Measurements from ENCODE around the gene ROBO4.

The ROBO4 gene

GRCh38 chr11:124934862-124935547 is 37.3 kb upstream of the ROBO4 start (continued):
- TF ChIP-seq, protein P1, sequence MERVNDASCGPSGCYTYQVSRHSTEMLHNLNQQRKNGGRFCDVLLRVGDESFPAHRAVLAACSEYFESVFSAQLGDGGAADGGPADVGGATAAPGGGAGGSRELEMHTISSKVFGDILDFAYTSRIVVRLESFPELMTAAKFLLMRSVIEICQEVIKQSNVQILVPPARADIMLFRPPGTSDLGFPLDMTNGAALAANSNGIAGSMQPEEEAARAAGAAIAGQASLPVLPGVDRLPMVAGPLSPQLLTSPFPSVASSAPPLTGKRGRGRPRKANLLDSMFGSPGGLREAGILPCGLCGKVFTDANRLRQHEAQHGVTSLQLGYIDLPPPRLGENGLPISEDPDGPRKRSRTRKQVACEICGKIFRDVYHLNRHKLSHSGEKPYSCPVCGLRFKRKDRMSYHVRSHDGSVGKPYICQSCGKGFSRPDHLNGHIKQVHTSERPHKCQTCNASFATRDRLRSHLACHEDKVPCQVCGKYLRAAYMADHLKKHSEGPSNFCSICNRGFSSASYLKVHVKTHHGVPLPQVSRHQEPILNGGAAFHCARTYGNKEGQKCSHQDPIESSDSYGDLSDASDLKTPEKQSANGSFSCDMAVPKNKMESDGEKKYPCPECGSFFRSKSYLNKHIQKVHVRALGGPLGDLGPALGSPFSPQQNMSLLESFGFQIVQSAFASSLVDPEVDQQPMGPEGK (CRISPR knock-in tag; IDR thresholded peaks at IDR 0.05; ENCODE audit: borderline replicate concordance), result no peak
- TF ChIP-seq BACH2 (CRISPR knock-in tag; IDR thresholded peaks at IDR 0.05; ENCODE audit: borderline replicate concordance) (no peak), ZNF565 (CRISPR knock-in tag; conservative IDR thresholded peaks at IDR 0.05; ENCODE audit: low read depth) (no peak)

GRCh38 chr11:124930799-124931198 is 33.1 kb upstream of the ROBO4 start:
- no peak for ATAC-seq
- no peak for TF ChIP-seq RARB (CRISPR knock-in tag; IDR thresholded peaks at IDR 0.05)
- TF ChIP-seq ESRRG (CRISPR knock-in tag; IDR thresholded peaks at IDR 0.05), result no peak
- no peak for TF ChIP-seq ISL1 (CRISPR knock-in tag; IDR thresholded peaks at IDR 0.05)
- no peak for TF ChIP-seq TOX (CRISPR knock-in tag; IDR thresholded peaks at IDR 0.05; ENCODE audit: borderline replicate concordance)

- TF ChIP-seq TOX (CRISPR knock-in tag; IDR thresholded peaks at IDR 0.05; ENCODE audit: borderline replicate concordance) (no peak), CREB5 (CRISPR knock-in tag; IDR thresholded peaks at IDR 0.05; ENCODE audit: low read depth) (no peak), ZNF8 (CRISPR knock-in tag; IDR thresholded peaks at IDR 0.05) (no peak), CSRNP3 (CRISPR knock-in tag; IDR thresholded peaks at IDR 0.05) (no peak), OSR1 (CRISPR knock-in tag; IDR thresholded peaks at IDR 0.05) (no peak), TCF4 (CRISPR knock-in tag; IDR thresholded peaks at IDR 0.05; ENCODE audit: borderline replicate concordance) (no peak), SNAI2 (CRISPR knock-in tag; IDR thresholded peaks at IDR 0.05) (no peak), BACH2 (CRISPR knock-in tag; IDR thresholded peaks at IDR 0.05; ENCODE audit: borderline replicate concordance) (no peak), GLIS3 (CRISPR knock-in tag; IDR thresholded peaks at IDR 0.05) (no peak), ISL1 (CRISPR knock-in tag; IDR thresholded peaks at IDR 0.05) (no peak)
- TF ChIP-seq, protein P2, sequence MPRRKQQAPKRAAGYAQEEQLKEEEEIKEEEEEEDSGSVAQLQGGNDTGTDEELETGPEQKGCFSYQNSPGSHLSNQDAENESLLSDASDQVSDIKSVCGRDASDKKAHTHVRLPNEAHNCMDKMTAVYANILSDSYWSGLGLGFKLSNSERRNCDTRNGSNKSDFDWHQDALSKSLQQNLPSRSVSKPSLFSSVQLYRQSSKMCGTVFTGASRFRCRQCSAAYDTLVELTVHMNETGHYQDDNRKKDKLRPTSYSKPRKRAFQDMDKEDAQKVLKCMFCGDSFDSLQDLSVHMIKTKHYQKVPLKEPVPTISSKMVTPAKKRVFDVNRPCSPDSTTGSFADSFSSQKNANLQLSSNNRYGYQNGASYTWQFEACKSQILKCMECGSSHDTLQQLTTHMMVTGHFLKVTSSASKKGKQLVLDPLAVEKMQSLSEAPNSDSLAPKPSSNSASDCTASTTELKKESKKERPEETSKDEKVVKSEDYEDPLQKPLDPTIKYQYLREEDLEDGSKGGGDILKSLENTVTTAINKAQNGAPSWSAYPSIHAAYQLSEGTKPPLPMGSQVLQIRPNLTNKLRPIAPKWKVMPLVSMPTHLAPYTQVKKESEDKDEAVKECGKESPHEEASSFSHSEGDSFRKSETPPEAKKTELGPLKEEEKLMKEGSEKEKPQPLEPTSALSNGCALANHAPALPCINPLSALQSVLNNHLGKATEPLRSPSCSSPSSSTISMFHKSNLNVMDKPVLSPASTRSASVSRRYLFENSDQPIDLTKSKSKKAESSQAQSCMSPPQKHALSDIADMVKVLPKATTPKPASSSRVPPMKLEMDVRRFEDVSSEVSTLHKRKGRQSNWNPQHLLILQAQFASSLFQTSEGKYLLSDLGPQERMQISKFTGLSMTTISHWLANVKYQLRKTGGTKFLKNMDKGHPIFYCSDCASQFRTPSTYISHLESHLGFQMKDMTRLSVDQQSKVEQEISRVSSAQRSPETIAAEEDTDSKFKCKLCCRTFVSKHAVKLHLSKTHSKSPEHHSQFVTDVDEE (CRISPR knock-in tag; IDR thresholded peaks at IDR 0.05), result no peak
- TF ChIP-seq, protein P1 (CRISPR knock-in tag; IDR thresholded peaks at IDR 0.05; ENCODE audit: borderline replicate concordance), result no peak
- no peak for ATAC-seq
Measured at GRCh38 chr11:124928942-124929665, 31.4 kb upstream of the ROBO4 start.

GRCh38 chr11:124923296-124923695 is 25.6 kb upstream of the ROBO4 start:
- TF ChIP-seq PPARA (CRISPR knock-in tag; IDR thresholded peaks at IDR 0.05; ENCODE audit: borderline replicate concordance) (no peak), ESRRG (CRISPR knock-in tag; IDR thresholded peaks at IDR 0.05) (no peak), CSDC2 (CRISPR knock-in tag; IDR thresholded peaks at IDR 0.05) (no peak), ISL1 (CRISPR knock-in tag; IDR thresholded peaks at IDR 0.05) (no peak), OSR1 (CRISPR knock-in tag; IDR thresholded peaks at IDR 0.05) (no peak)
- TF ChIP-seq, protein P2 (CRISPR knock-in tag; IDR thresholded peaks at IDR 0.05), result no peak
- ATAC-seq, result no peak

All from SK-N-SH treated with all-trans-retinoic acid at 6 μM for 48 hours (cell line).